HepG2 (cell line): Measurements from ENCODE around the gene SNX30. TPM values are rescaled to one million over a fixed set of nuclear protein-coding genes. Genes with fewer than 3 reads are reported as not detected.

Source experiments
- ARID5B ChIP-seq: IDR thresholded peaks from 2 replicates; pipeline ENCODE4 v1.4.0; 2020; ENCODE audit warnings: mild to moderate bottlenecking, missing genetic modification reagents
- FOSL2 ChIP-seq: sonication (generic); formaldehyde crosslinking; IDR thresholded peaks from 2 replicates; pipeline ENCODE4 v1.4.0; 2020; ENCODE audit warnings: missing genetic modification reagents
- GATAD2A ChIP-seq: IDR thresholded peaks from 2 replicates; pipeline ENCODE4 v1.6.1; 2016
- HMGXB4 ChIP-seq, 2 experiments: sonication (generic) in 1 of 2; formaldehyde crosslinking in 1 of 2; IDR thresholded peaks; 2 replicates each; pipeline versions ENCODE4 v1.4.0 to v1.6.1; 2018 to 2020; ENCODE audit warnings: missing genetic modification reagents in 2 of 2, borderline replicate concordance in 1 of 2, low read depth in 1 of 2, mild to moderate bottlenecking in 1 of 2, missing biosample characterization in 1 of 2
- KDM3A ChIP-seq: IDR thresholded peaks from 2 replicates; pipeline ENCODE4 v1.6.1; 2018; ENCODE audit warnings: low read depth, missing compliant biosample characterization
- NCOA2 ChIP-seq: sonication (generic); formaldehyde crosslinking; IDR thresholded peaks from 2 replicates; pipeline ENCODE4 v1.8.0; 2022; ENCODE audit warnings: inconsistent platforms
- TBL1XR1 ChIP-seq: fragments of 150-350 bp; IDR thresholded peaks from 2 replicates; pipeline ENCODE4 v1.6.1; 2014; ENCODE audit warnings: borderline replicate concordance, low read length; ENCODE audit not compliant: partially characterized antibody
- ZNF614 ChIP-seq: IDR thresholded peaks from 2 replicates; pipeline ENCODE4 v1.6.1; 2018; ENCODE audit warnings: missing biosample characterization, missing genetic modification reagents, inconsistent platforms, borderline replicate concordance
- polyA plus RNA-seq, 8 experiments: library from polyadenylated mRNA; depleted of rRNA in 3 of 8; stranded (reverse) in 7 of 8; unstranded in 1 of 8; fragments of >200 nt; fragmentation: Illumina TruSeq in 4 of 8; extraction: Trizol in 4 of 8; gene quantifications; 2 replicates each; pipeline versions ENCODE4 v1.2.1 to v1.2.3, GENCODE V29; 2011 to 2016; ENCODE audit warnings: low read depth in 4 of 8, missing spikeins in 1 of 8, mixed read lengths in 1 of 8; ENCODE audit not compliant: insufficient read depth in 1 of 8
- total RNA-seq, 5 experiments: library from RNA; depleted of rRNA; stranded (reverse); fragments of >200 nt; fragmentation: Illumina TruSeq; extraction: Trizol; gene quantifications; 2 replicates each; pipeline ENCODE4 v1.2.3, GENCODE V29; 2016; ENCODE audit warnings: low read depth in 1 of 5
- TF ChIP-seq, protein P1 (sequence below): IDR thresholded peaks from 2 replicates; pipeline ENCODE4 v1.6.1; 2018; ENCODE audit warnings: missing genetic modification reagents, mild to moderate bottlenecking, missing compliant biosample characterization

SNX30 gene
- total and polyA plus RNA-seq, 2 of the 13 experiments (the other 11 are each of a cell fraction or from before 2014, with no cell fraction given), result 4.4 to 12.4 TPM

DNA sequence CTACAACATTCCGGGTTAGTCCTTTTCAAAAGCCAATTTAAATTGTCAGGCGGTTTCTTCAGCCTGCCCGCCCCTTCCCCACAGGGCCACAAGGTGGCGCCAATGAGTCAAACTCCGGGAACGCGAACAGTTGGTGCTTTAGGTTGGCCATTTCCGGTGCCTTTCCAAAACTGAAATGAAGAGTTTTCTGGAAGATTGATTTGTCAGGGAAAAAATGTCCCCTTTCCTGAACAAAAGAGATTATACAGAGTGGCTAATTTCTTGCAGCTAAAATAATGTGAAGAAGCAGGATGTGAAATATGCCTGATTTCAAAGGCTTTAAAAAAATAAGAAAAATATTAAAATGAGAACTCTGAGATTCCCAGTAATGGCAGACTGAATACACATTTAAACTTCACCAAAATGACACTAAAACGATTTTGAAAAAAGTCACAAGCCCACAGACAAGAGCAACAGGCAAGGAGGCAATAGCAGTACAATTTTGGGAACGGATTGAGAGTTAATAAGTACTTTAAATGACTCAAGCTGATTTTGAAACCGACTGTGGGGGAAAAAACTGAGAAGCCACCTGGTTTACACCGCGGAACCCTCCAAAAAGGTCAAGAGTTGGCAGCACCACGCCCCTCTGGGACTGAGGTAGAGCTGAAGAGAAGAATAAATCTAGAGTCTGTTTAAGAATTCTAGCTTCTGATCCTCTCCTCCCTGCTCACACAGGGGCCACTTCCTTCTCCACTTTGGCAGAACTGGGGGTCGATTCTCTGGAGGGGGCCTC is 94.4 kb downstream of the SNX30 start (continued):
- TF ChIP-seq, protein P1, sequence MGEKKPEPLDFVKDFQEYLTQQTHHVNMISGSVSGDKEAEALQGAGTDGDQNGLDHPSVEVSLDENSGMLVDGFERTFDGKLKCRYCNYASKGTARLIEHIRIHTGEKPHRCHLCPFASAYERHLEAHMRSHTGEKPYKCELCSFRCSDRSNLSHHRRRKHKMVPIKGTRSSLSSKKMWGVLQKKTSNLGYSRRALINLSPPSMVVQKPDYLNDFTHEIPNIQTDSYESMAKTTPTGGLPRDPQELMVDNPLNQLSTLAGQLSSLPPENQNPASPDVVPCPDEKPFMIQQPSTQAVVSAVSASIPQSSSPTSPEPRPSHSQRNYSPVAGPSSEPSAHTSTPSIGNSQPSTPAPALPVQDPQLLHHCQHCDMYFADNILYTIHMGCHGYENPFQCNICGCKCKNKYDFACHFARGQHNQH (CRISPR knock-in tag), result 0 out of 2 replicates have a peak, but pooled peaks have one; percentile 30
- TF ChIP-seq GATAD2A (peak; percentile 43; the same call in 1 of the 2 replicates), KDM3A (peak; percentile 49; the same call in 1 of the 2 replicates), ZNF614 (CRISPR knock-in tag) (0 out of 2 replicates have a peak, but pooled peaks have one; percentile 18), NCOA2 (CRISPR knock-in tag) (0 out of 2 replicates have a peak, but pooled peaks have one; percentile 26), HMGXB4 (CRISPR knock-in tag; IDR thresholded peaks at IDR 0.05; ENCODE audit: borderline replicate concordance in 1 of 2, low read depth in 1 of 2) (peak in 1 of 2 experiments; percentile 65; a peak in 2 of 4 replicates), TBL1XR1 (no peak), FOSL2 (CRISPR knock-in tag) (0 out of 2 replicates have a peak, but pooled peaks have one; percentile 7), ARID5B (CRISPR knock-in tag) (0 out of 2 replicates have a peak, but pooled peaks have one; percentile 25)
- TF ChIP-seq, all 625 proteins: peak for 35
